NCI-H774 (cell line): ENCODE data around the gene PRMT7.

Experiments used
- DNase-seq: peaks from one replicate; lab custom pipeline; 2025; lab: John Stamatoyannopoulos, UW

The PRMT7 gene

GRCh38 chr16:68376590-68376989, 65.8 kb downstream of the PRMT7 start:
- no peak for DNase-seq

- DNase-seq = no peak
Observed at GRCh38 chr16:68377221-68377620, 66.4 kb downstream of the PRMT7 start.

DNA sequence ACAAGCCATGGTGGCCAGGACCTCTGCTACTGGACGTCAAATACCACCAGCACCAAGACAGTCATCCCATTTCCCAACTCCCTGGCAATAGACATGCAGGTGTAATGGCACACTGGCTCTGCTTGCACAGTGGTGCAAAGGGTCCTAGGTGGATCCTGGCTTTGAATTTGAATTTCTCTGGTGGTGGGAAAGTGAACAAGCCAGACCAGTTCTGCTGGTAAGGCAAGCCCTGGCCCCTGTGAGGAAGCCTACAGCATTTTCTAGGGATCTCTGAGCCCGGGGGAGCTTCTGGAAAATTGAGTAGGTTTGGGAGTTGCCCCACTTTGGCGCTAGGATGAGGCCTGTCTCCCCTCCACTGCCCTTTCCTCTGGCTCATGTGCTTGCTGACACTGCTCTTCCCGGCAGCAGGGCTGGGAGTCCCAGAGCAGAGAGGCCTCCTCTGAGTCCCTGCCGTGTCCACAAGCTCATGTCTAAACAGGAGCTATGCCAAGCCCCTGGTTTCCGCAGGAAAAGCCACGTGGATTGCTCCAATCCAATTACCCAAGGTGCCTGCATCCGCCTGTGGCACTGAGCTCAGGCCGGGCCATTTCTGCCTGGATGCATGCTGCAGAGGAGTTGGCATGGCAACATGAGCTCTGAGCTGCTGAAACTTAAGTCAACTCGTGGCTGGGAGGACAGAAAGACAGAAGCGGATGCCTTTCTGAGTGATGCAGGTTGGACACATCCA, 67.0 kb downstream of the PRMT7 start:
- DNase-seq = no peak

GRCh38 chr16:68378436-68379415, 67.9 kb downstream of the PRMT7 start:
- no peak for DNase-seq

- DNase-seq = no peak
Observed at GRCh38 chr16:68379472-68380347, 68.9 kb downstream of the PRMT7 start.

DNA sequence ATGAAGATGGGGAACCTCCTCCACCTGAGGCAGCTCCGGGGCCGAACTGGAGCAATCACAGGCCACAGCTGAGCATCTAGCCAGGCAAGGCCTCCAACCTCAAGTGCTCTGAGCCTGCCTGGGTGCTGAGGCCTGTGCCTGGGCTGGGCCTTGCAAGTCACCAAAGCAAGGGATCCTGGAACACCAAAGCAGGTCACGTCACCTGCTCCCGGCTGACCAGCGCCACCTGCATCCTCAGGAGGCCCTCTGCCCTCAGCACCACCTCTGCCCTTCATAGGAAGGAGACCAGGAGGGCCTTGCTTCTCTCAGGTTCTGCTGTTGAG, 69.5 kb downstream of the PRMT7 start:
- no peak for DNase-seq

GRCh38 chr16:68380676-68381362, 70.0 kb downstream of the PRMT7 start:
- no peak for DNase-seq

GRCh38 chr16:68381363-68381724, 70.5 kb downstream of the PRMT7 start:
- no peak for DNase-seq

GRCh38 chr16:68382296-68382718, 71.5 kb downstream of the PRMT7 start:
- DNase-seq = no peak

GRCh38 chr16:68383858-68384257, 73.0 kb downstream of the PRMT7 start:
- no peak for DNase-seq

DNA sequence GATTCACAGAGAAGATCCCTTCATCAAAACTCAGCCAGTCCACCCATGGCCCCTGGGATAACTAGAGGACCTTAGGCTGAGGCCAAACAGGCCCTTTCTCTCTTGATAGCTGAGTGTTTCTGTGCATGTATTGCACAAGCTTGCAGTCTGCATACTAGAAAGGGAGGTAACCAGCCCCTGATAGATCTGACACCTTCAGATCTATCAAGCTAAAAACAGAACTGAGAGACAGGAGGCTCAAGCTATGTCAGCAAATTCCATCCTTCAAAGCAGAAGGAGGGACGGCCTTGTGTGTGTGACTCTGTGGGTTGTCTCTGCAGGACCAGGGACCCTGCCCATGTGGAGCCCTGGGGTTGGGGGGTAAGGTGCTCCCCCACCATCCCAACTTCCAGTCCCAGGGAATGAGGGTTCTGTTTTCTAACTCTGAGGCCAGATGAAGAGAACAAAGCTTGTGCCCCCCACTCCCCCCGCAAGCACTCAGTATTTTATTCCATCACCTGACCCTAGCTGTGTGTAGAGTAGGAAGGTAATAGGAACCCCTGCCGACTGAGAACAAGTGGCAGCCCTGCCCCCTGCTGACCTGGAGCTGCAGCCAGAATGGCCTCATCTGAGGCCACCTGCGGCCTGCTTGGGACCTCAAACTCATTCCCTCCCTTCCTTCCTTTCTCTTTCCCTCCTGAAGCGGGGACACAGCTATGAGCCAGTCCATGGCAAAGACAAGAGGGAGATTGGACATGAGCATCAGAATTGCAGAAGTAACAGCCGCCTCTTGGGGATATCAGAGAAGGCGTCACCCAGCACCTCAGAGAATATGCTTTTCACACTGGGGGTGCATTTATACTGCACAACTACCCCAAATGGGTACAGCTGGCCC, 73.7 kb downstream of the PRMT7 start:
- no peak for DNase-seq

GRCh38 chr16:68385371-68385770, 74.6 kb downstream of the PRMT7 start:
- DNase-seq = no peak

DNA sequence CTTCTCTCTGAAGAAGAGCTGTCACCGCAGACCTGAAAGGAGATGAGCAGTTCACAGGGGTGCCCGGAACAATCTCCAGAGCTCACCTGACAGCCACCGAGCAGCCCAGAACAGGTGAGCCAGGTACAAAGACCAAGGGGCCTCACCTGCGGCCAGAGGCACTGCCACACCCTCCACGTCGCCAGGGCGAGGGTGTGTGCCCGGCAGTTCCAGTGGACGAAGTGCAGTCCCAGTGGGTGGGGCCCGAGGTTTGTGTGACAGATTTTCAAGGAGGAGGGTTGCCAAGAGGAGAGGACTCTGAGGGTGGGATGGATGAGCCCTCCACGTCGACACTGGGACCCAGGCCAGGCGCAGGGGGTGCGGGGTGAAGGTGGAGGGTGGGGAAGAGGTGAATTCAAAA, 75.8 kb downstream of the PRMT7 start:
- DNase-seq = no peak

DNA sequence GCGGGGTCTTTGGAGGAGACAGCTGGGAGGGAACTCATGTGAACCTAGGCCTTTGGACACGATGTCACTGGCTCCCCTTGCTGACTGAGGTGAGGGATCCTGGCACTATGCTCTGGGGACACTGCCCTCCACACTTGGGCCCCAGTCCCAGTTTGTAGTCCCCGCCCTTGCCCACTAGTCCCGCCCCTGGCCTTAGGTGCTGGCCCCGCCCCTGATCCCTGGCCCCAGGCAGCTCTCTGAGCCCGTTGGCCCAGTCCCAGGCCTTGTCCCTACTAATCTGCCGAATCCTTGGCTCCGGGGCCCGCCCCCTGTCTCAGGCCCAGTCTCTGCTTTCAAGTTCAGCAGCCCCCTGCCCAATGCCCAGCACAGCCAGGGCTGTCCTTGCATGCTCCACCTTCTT, 76.5 kb downstream of the PRMT7 start:
- DNase-seq = no peak

- no peak for DNase-seq
Observed at GRCh38 chr16:68388124-68388523, 77.3 kb downstream of the PRMT7 start.

- no peak for DNase-seq
Observed at GRCh38 chr16:68389006-68389405, 78.2 kb downstream of the PRMT7 start.

DNA sequence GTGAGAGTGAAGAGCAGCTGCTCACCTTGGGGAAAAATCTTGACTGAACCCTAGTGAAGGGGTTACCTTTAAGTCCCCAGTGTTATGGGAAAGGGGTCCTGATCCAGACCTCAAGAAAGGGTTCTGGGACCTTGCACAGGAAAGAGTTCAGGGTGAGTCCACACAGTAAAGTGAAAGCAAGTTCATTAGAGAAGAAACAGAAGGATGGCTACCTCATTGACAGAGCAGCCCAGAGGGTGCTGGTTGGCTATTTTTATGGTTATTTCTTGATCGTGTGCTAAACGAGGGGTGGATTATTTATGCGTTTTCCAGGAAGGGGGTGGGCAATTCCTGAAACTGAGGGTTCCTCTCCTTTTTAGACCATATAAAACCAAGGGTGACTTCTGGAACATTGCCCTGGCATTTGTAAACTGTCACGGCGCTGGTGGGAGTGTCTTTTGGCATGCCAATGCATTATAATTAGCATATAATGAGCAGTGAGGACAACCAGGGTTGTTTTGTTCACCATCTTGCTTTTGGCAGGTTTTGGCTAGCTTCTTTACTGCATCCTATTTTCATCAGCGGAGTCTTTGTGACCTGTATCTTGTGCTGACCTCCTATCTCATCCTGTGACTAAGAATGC, 79.0 kb downstream of the PRMT7 start:
- no peak for DNase-seq

GRCh38 chr16:68393333-68393732, 82.5 kb downstream of the PRMT7 start:
- DNase-seq = no peak

- no peak for DNase-seq
Observed at GRCh38 chr16:68395167-68395786, 84.5 kb downstream of the PRMT7 start.

DNA sequence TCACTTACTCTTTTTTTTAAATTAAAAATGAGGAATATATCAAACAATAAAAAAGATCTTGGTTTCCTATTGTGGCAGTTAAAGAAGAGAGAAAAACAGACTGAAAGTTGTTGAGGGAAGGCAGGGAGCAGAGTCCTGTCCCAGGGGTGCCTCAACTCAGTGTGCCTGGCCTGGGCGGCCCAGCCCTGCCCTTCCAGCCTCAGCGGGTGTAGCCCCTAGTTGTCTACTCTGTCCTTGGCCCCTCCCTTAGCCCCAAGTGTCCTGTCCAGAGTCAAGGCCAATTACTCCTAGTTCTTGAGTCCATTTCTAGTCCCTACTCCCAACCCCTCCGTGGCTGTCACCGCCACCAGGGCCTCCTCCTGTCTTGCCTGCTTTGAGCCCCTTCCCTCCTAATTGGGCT, 85.0 kb downstream of the PRMT7 start:
- no peak for DNase-seq
